K562 (cell line): ENCODE measurements around the gene STAT4. TPM values are rescaled to one million over a fixed set of nuclear protein-coding genes. Genes with fewer than 3 reads are reported as not detected.

ENCODE experiments used
- CAMTA2 ChIP-seq: fragments of 250-450 bp; sonication (Bioruptor Pico); conservative IDR thresholded peaks from 2 replicates; pipeline ENCODE4 v1.5.1; 2022
- CSDE1 ChIP-seq, 2 experiments: fragments of 450-650 bp; IDR thresholded peaks; 2 replicates each; pipeline ENCODE4 v1.6.1; 2016; ENCODE audit warnings: mild to moderate bottlenecking in 1 of 2
- ETV5 ChIP-seq: sonication (generic); formaldehyde crosslinking; IDR thresholded peaks from 2 replicates; pipeline ENCODE4 v1.4.0; 2020; ENCODE audit warnings: low read depth, mild to moderate bottlenecking, missing genetic modification reagents
- FOSL1 ChIP-seq: fragments of 200-800 bp; sonication (Bioruptor generic); conservative IDR thresholded peaks from 2 replicates; pipeline ENCODE4 v1.6.1; 2016; ENCODE audit warnings: missing genetic modification characterization, missing compliant biosample characterization
- GTF3C2 ChIP-seq: IDR thresholded peaks from 3 replicates; pipeline ENCODE4 v1.6.1; 2011; ENCODE audit warnings: borderline replicate concordance, mild to moderate bottlenecking, moderate library complexity; ENCODE audit not compliant: insufficient read length; ENCODE audit errors: extremely low read depth
- HMG20B ChIP-seq: fragments of 250-450 bp; sonication (Bioruptor Pico); IDR thresholded peaks from 2 replicates; pipeline ENCODE4 v1.5.0; 2021; ENCODE audit warnings: mild to moderate bottlenecking
- PBX2 ChIP-seq, 2 experiments: IDR thresholded peaks in 1 of 2; conservative IDR thresholded peaks in 1 of 2; 2 replicates each; pipeline ENCODE4 v1.6.1; 2016; ENCODE audit warnings: low read depth in 2 of 2, mild to moderate bottlenecking in 1 of 2, missing compliant biosample characterization in 1 of 2, missing genetic modification characterization in 1 of 2, moderate library complexity in 1 of 2
- PRMT5 ChIP-seq: sonication (generic); formaldehyde crosslinking; IDR thresholded peaks from 2 replicates; pipeline ENCODE4 v1.5.0; 2020; ENCODE audit warnings: missing genetic modification reagents
- SMAD1 ChIP-seq: fragments of 150-350 bp; IDR thresholded peaks from 2 replicates; pipeline ENCODE4 v1.6.1; 2014; ENCODE audit warnings: low read length, low read depth; ENCODE audit not compliant: partially characterized antibody
- THAP7 ChIP-seq: fragments of 250-450 bp; sonication (Bioruptor Pico); IDR thresholded peaks from 2 replicates; pipeline ENCODE4 v1.5.0; 2021
- VEZF1 ChIP-seq: fragments of 200-800 bp; sonication (Bioruptor generic); IDR thresholded peaks from 2 replicates; pipeline ENCODE4 v1.6.1; 2017; ENCODE audit warnings: missing genetic modification characterization, missing compliant biosample characterization
- ZFP36 ChIP-seq: fragments of 150-350 bp; IDR thresholded peaks from 2 replicates; pipeline ENCODE4 v1.6.1; 2018; ENCODE audit warnings: low read length, low read depth; ENCODE audit not compliant: partially characterized antibody
- ZHX1 ChIP-seq: fragments of 150-350 bp; conservative IDR thresholded peaks from 2 replicates; pipeline ENCODE4 v1.6.1; 2014; ENCODE audit warnings: low read length
- ZNF395 ChIP-seq: fragments of 200-800 bp; sonication (Bioruptor generic); IDR thresholded peaks from 2 replicates; pipeline ENCODE4 v1.6.1; 2017; ENCODE audit warnings: missing genetic modification characterization, missing compliant biosample characterization
- ZNF695 ChIP-seq: fragments of 450-650 bp; formaldehyde crosslinking; IDR thresholded peaks from 2 replicates; pipeline ENCODE4 v1.4.0; 2020; ENCODE audit warnings: mild to moderate bottlenecking, moderate library complexity
- polyA plus RNA-seq, 8 experiments: library from polyadenylated mRNA; depleted of rRNA in 4 of 8; stranded (reverse) in 5 of 8; unstranded in 3 of 8; fragments of >200 nt; fragmentation: Nextera tagmentation in 2 of 8; fragmentation: Illumina TruSeq in 1 of 8; extraction: Ambion mirVana in 2 of 8; extraction: Trizol in 1 of 8; gene quantifications; 2 replicates each; pipeline versions ENCODE4 v1.2.1 to v1.2.3, GENCODE V29; 2011 to 2014; ENCODE audit warnings: inconsistent platforms in 1 of 8, missing spikeins in 1 of 8
- total RNA-seq, 7 experiments: library from RNA; depleted of rRNA in 6 of 7; stranded (reverse); fragments of >200 nt in 6 of 7; fragmentation: Illumina TruSeq in 2 of 7; extraction: Trizol in 2 of 7; gene quantifications; 2 replicates each; pipeline versions ENCODE4 v1.2.1 to v1.2.3, GENCODE V29; 2011 to 2021; ENCODE audit warnings: low replicate concordance in 1 of 7

The STAT4 gene
- total and polyA plus RNA-seq, 9 of the 15 experiments (the other 6 are each of a cell fraction or from before 2014, with no cell fraction given): 0.01 to 0.06 (median 0.03) TPM; not detected in 6

GRCh38 chr2:191020221-191020741 lies 130.5 kb downstream of the STAT4 start (continued):
- no peak for TF ChIP-seq PBX2 (CRISPR knock-in tag; IDR thresholded peaks at IDR 0.05; ENCODE audit: low read depth)
- no peak for TF ChIP-seq PBX2 (tag; conservative IDR thresholded peaks at IDR 0.05; ENCODE audit: low read depth)
- TF ChIP-seq ZHX1: no peak
- no peak for TF ChIP-seq ZNF695 (CRISPR knock-in tag)
- TF ChIP-seq ZFP36: no peak
- peak; percentile 64 for TF ChIP-seq SMAD1
- no peak for TF ChIP-seq CAMTA2
- TF ChIP-seq THAP7 (CRISPR knock-in tag): no peak
- no peak for TF ChIP-seq PRMT5
- TF ChIP-seq HMG20B (CRISPR knock-in tag): no peak
- TF ChIP-seq GTF3C2: no peak
- no peak for TF ChIP-seq CSDE1 (IDR thresholded peaks at IDR 0.05)
- peak; percentile 62 for TF ChIP-seq VEZF1 (CRISPR knock-in tag)
- TF ChIP-seq ZNF395 (CRISPR knock-in tag): peak; percentile 92
- TF ChIP-seq ETV5 (CRISPR knock-in tag): peak; percentile 87
- TF ChIP-seq FOSL1: no peak
